ENCODE data around the gene CACTIN.

The CACTIN gene

DNA sequence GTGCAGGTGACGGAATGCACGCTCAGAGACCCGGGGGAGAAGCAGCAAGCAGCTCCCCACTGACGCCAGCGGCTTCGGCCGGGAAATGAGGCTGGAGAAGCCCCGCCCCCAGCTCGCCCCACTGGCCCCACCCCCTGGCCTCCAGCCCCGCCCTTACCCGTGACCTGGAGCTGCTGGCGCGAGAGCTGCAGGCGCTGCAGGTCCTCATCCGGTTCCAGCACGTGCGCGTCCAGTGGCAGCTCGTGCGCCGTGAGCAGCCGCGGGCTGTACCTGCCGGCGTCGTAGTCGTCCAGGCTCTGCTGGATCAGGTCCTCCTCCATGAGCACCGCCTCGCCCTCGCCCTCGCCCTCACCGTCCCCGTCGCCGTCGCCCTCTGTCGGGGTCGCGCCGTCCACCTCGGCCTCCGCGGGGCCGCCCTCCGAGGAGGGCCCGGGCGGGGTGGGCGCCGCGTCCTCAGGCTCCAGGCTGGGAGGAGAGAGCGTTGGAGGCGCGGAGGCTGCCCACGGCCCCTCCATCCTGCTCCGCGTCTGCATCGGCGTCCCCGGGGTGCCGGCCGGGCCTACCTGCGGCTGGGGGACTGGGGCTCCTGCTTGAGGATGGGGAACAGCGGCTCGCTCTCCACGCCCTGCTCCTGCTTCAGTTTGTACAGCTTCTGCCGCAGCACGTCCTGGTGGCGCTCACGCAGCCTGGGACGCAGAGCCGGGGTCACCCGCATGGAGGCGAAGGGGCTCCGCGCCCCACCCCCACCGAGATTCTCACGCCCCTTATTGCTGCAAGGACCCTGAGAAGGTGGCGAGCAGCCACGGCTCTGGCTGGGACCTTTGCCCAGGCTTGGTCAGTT, 13.5 kb downstream of the CACTIN start:
- Histone ChIP-seq H3K27ac (no peak overlapping the region), H3K27me3 (ENCODE audit: insufficient read depth, low read depth, severe bottlenecking) (no peaks in the 10 kb centered on the region), H3K4me3 (ENCODE audit: low read depth, low read length) (no peak overlapping the region), H3K9me3 (ENCODE audit: severe bottlenecking) (no peaks in the 10 kb centered on the region), H3K36me3 (peaks cover 29% of the 10 kb centered on the region)
- no peak for TF ChIP-seq CTCF (IDR thresholded peaks at IDR 0.05; ENCODE audit: low read depth, low read length)
- DNase-seq = no peak

- peaks cover 26% of the 10 kb centered on the region for H3K36me3 ChIP-seq
- no peak overlapping the region for H3K27ac ChIP-seq
- DNase-seq = no peak
- H3K4me3 ChIP-seq (ENCODE audit: low read depth, low read length) = no peak overlapping the region
- TF ChIP-seq CTCF (IDR thresholded peaks at IDR 0.05; ENCODE audit: low read depth, low read length) = no peak
- H3K9me3 ChIP-seq (ENCODE audit: severe bottlenecking) = no peaks in the 10 kb centered on the region
- H3K27me3 ChIP-seq (ENCODE audit: insufficient read depth, low read depth, severe bottlenecking) = no peaks in the 10 kb centered on the region
These were observed 14.3 kb downstream of the CACTIN start for GRCh38 chr19:3612330-3612729.

DNA sequence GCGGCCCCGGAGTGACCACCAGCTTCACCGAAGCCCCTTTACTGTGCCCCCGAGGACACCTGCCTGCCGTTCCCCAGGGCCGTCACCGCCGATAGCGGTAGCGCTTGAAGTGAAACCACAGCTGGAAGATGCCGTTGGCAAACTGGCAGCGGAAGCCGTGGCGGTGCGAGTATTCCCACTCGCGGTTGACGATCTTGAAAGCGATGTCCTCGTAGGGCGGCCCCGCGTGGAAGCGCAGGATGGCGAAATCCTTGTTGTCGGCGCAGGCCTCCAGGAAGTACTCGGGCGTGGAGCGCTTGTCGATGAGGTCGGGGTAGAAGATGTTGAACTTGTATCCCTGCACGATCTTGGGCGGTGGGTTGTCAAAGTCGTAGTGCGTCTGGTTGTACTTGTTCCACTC, 14.7 kb downstream of the CACTIN start:
- peaks cover 23% of the 10 kb centered on the region for H3K36me3 ChIP-seq
- H3K27ac ChIP-seq = no peak overlapping the region
- no peak for TF ChIP-seq CTCF (IDR thresholded peaks at IDR 0.05; ENCODE audit: low read depth, low read length)

DNA sequence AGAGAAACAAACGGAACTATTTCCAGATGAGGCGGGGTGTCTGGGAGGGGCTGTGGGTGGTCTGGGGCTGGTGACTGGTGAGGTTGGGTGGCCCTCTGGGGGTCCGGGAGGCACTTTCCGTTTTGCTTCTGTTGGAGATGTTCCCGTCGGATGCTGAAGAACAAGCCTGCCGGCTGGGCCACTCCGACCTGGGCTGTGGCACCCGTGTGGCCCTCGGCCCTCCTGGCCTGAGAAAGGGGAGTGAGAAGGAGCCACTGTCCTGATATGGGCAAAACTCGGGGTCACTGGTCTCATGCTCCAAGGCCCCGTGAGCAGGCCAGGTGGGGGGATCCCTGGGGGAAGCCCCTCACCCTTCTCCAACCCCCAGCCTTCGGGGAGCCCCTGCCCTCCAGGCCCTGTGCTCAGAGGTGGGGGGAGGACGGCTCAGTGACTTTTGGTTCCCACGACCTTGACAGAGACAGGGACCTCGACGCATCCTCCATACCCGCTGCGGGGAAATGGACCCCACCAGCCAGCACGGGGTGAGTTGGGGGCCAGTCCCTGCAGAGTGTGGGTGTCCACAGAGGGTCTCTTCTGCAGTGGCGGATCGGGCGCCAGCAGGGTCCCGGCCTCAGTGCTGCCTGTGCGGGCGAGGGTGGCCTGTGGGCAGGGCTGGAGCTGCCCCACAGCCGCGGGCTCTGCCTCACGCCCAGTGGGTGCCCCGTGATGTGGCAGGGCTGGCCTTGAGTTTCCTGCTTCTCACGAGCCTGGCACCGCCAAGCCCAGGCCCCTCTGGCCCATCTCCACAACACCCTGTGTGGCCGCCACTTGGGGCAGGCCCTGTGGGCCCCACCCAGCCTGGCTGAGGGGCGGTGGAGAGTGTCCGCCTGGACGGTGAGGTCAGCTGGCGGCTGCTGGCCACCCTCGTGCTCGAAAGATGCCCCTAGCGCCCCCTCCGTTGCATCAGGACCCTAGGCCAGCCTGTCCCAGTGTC, 15.6 kb downstream of the CACTIN start:
- Histone ChIP-seq H3K4me3 (ENCODE audit: low read depth, low read length) (no peak overlapping the region), H3K36me3 (peaks cover 20% of the 10 kb centered on the region), H3K27ac (no peak overlapping the region), H3K27me3 (ENCODE audit: insufficient read depth, low read depth, severe bottlenecking) (no peaks in the 10 kb centered on the region), H3K9me3 (ENCODE audit: severe bottlenecking) (no peaks in the 10 kb centered on the region)
- no peak for TF ChIP-seq CTCF (IDR thresholded peaks at IDR 0.05; ENCODE audit: low read depth, low read length)
- no peak for DNase-seq

More for the DNA sequence above, 14.7 kb downstream of the CACTIN start:
- Histone ChIP-seq H3K4me3 (ENCODE audit: low read depth, low read length) (no peak overlapping the region), H3K27me3 (ENCODE audit: insufficient read depth, low read depth, severe bottlenecking) (no peaks in the 10 kb centered on the region), H3K9me3 (ENCODE audit: severe bottlenecking) (no peaks in the 10 kb centered on the region)
- no peak for DNase-seq

DNA sequence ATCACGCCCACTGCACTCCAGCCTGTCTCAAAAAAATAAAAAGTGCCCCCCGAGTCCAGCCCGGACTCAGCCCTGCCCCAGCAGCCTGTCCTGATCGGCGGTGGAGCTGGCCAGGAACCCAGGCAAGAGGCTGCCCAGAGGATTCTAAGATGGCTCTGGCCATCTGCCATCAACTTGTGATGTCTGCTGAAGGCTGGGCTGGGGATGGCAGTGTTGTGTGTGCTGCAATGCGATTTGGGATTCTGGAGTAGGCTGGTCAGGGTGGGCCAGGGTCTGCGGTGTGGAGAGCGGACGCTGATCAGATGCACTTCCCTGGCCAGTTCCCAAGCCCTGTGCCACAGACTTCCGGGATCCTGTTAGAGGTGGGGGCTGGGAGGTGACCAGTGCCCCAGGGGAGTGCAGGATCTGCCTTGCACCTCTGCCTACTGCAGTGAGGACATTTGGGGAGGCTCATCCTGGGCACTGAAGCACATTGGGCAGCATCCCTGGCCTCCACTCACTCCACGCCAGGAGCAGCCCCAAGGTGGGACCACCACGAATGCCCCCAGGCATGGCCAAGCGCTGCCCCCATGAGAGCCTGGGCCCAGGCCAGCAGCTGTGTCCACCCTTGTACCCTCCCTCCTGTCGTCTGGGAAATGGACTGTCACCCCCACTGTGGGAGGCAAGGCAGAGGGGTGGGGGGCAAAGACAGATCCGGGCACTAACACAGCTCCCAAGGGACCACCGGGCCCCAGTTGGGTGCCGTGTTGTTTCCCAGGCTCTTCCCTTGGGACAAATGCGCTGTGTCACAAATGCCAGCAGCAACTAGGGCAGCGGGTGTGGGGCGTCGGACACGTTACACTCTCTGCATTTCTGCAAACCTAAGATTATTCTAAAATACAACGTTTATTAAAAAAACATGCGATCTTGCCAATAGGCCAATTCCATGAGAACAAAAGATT, 16.5 kb downstream of the CACTIN start:
- Histone ChIP-seq H3K36me3 (peaks cover 20% of the 10 kb centered on the region), H3K27me3 (ENCODE audit: insufficient read depth, low read depth, severe bottlenecking) (no peaks in the 10 kb centered on the region), H3K27ac (no peak overlapping the region), H3K4me3 (ENCODE audit: low read depth, low read length) (no peak overlapping the region), H3K9me3 (ENCODE audit: severe bottlenecking) (no peaks in the 10 kb centered on the region)
- no peak for TF ChIP-seq CTCF (IDR thresholded peaks at IDR 0.05; ENCODE audit: low read depth, low read length)
- DNase-seq = no peak
